Heart left ventricle (tissue), 16 donors: ENCODE measurements around the gene TDRD10. TPM values are rescaled to one million over a fixed set of nuclear protein-coding genes. Genes with fewer than 3 reads are reported as not detected.

Experiments used
- ATAC-seq, 4 donors: fragments of 200-7000 bp; cut with Tn5 transposase; one replicate each; pipeline ENCODE4 v1.9.1; 2020 to 2022; ENCODE audit warnings: moderate library complexity in 4 of 4, mild to moderate bottlenecking in 3 of 4, moderate number of reproducible peaks in 1 of 4
- DNase-seq, 5 donors: peaks; one replicate each; pipeline ENCODE4 v3.0.0-alpha.2; 2020
- H3K27ac ChIP-seq, 12 donors: fragments of 200-600 bp; sonication (generic) in 4 of 12; one replicate each; pipeline versions ENCODE4 v1.5.0 to v1.8.0; 2016 to 2022; ENCODE audit warnings: mild to moderate bottlenecking in 2 of 12
- H3K27me3 ChIP-seq, 9 donors: fragments of 200-600 bp; sonication (generic) in 2 of 9; one replicate each; pipeline versions ENCODE4 v1.5.1 to v1.8.0; 2016 to 2022; ENCODE audit warnings: mild to moderate bottlenecking in 3 of 9
- H3K36me3 ChIP-seq, 9 donors: fragments of 200-600 bp; sonication (generic) in 2 of 9; one replicate each; pipeline versions ENCODE4 v1.5.0 to v1.8.0; 2018 to 2022; ENCODE audit warnings: mild to moderate bottlenecking in 2 of 9
- H3K4me1 ChIP-seq, 12 donors: fragments of 200-600 bp; sonication (generic) in 4 of 12; one replicate each; pipeline versions ENCODE4 v1.5.0 to v1.8.0; 2016 to 2022; ENCODE audit warnings: mild to moderate bottlenecking in 3 of 12
- H3K4me3 ChIP-seq, 12 donors: fragments of 200-600 bp; sonication (generic) in 4 of 12; one replicate each; pipeline versions ENCODE4 v1.5.0 to v1.8.0; 2017 to 2022; ENCODE audit warnings: mild to moderate bottlenecking in 9 of 12, moderate library complexity in 4 of 12
- H3K9me3 ChIP-seq, 12 donors: fragments of 200-600 bp; sonication (generic) in 4 of 12; one replicate each; pipeline versions ENCODE4 v1.5.0 to v1.8.0; 2016 to 2022; ENCODE audit warnings: mild to moderate bottlenecking in 1 of 12
- POLR2A ChIP-seq, 2 donors: fragments of 450-650 bp; IDR thresholded peaks; one replicate each; pipeline ENCODE4 v1.6.1; 2017; ENCODE audit warnings: antibody characterized with exemption in 2 of 2, mild to moderate bottlenecking in 2 of 2, moderate library complexity in 2 of 2
- WGBS, 4 donors: extraction: QIAGEN DNeasy Blood & Tissue Kit in 2 of 4; methylation state at CpG; one replicate each; pipeline versions ENCODE4 v1.1.5 to v1.1.7; 2013 to 2018; 5-methylcytosine and 5-hydroxymethylcytosine counted together
- intact Hi-C, 10 donors: fragments of 100-400 bp; cut with DNase I; formaldehyde crosslinking; loops; one replicate each; pipeline versions ENCODE4 v1.11.1 to v1.14.2; 2022
- polyA plus RNA-seq, 2 donors: library from polyadenylated mRNA; stranded (reverse); fragments of 200-250 nt; gene quantifications; one replicate each; pipeline ENCODE4 v1.2.3, GENCODE V29; 2013
- total RNA-seq, 9 donors: library from RNA; depleted of rRNA in 2 of 9; stranded (reverse); fragments of >200 nt in 2 of 9; fragmentation: NEBNext Ultra II Directional in 3 of 9; extraction: Animal tissue kit (Norgen Biotek cat#: 25700) in 3 of 9; gene quantifications; one replicate each; pipeline versions ENCODE4 v1.1.0 to v1.2.4, GENCODE V29; 2016 to 2023
- TF ChIP-seq, protein P1 (sequence below), 12 donors: fragments of 200-600 bp; sonication (generic) in 4 of 12; IDR thresholded peaks; one replicate each; pipeline versions ENCODE4 v1.5.0 to v1.8.0; 2018 to 2022; ENCODE audit warnings: antibody characterized with exemption in 12 of 12, mild to moderate bottlenecking in 5 of 12
- donor health status: ischemic (EF 13 %, LVEDD 7.1; RV severe dilation, severe dysfunction).
- donor health status: healthy with polysubstance abuse.
- donor health status: DM: no; HTN: yes; CAD: no.
- donor health status: DM: no; HTN: no; CAD: no.
- donor health status: ischemic (EF 25% LVEDD 6.9; RV normal size, moderate dysfunction).
- donor health status: ischemic (EF 25% LVEDD 5.7; RV mildly dilated, moderate dysfunction).
- donor health status: healthy.
- donor health status: DM: yes; HTN: yes; CAD: no.
- donor health status: ischemic (EF 35%, LVEDD 5.7; RV mildly dilated, moderate dysfunction).
- donor health status: nonischemic (EF 11% LVEDD 7.7; RV severe dilation, severe dysfunction).
- donor health status: DM: yes; HTN: yes; CAD: no.
- donor health status: PGD.
- donor health status: ischemic (EF 29% LVEDD 5.4; RV normal size, mild dysfunction).
- donor health status: nonischemic (EF 23%, LVEDD 6.1; RV moderate dilation, normal function).

Gene TDRD10
- total and polyA plus RNA-seq, 11 donors = 0.71 to 3.4 (median 1.9) TPM

- Histone ChIP-seq H3K27me3 (peaks cover 0 to 4% (median 0%) of the 10 kb centered on the region in 9 donors), H3K9me3 (no peaks in the 10 kb centered on the region), H3K36me3 (peaks cover 0 to 17% (median 15%) of the 10 kb centered on the region in 9 donors), H3K27ac (no peak overlapping the region), H3K4me3 (no peak overlapping the region), H3K4me1 (peaks cover 0 to 33% (median 17%) of the 10 kb centered on the region in 12 donors)
- ATAC-seq (no peak), DNase-seq (no peak)
- TF ChIP-seq, protein P1, sequence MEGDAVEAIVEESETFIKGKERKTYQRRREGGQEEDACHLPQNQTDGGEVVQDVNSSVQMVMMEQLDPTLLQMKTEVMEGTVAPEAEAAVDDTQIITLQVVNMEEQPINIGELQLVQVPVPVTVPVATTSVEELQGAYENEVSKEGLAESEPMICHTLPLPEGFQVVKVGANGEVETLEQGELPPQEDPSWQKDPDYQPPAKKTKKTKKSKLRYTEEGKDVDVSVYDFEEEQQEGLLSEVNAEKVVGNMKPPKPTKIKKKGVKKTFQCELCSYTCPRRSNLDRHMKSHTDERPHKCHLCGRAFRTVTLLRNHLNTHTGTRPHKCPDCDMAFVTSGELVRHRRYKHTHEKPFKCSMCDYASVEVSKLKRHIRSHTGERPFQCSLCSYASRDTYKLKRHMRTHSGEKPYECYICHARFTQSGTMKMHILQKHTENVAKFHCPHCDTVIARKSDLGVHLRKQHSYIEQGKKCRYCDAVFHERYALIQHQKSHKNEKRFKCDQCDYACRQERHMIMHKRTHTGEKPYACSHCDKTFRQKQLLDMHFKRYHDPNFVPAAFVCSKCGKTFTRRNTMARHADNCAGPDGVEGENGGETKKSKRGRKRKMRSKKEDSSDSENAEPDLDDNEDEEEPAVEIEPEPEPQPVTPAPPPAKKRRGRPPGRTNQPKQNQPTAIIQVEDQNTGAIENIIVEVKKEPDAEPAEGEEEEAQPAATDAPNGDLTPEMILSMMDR (IDR thresholded peaks at IDR 0.05) = no peak
- no peak for TF ChIP-seq POLR2A (IDR thresholded peaks at IDR 0.05)
- intact Hi-C loops = no loop called here
- 15 to 26% (median 17%) methylated on average over 5 to 7 of the region's 7 CpGs for WGBS, 4 donors
Measured at GRCh38 chr1:154574716-154575115, 72.7 kb downstream of the TDRD10 start.

DNA sequence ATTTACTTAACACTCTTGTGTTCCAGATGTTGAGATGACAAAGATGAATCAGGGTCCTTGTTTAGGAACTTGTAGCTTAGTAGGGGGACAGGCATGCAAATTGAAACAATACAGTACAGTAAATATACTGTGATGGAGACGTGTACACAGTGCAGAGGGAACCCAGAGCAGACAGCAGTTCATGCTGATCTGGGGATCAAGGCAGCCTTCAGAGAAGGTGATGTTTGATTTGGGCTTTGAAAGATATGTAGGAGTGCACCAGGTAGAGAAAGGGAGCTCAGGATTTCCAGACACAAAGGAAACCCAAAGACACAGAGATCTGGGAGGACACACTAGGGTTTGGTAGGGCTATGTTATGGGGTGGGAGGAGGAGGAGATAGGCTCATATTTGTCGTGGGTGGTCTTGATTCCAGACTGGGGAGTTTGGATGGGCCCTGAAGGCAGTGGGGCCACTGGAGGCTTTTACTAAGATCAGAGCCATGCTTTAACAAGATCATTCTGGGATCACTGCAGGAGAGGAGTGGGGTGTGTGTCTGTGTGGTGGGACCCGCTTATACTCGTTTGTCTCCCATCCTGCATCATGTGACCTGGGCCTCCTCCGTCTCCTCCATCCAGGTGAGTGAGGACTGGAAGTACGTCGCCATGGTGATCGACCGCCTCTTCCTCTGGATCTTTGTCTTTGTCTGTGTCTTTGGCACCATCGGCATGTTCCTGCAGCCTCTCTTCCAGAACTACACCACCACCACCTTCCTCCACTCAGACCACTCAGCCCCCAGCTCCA, 73.3 kb downstream of the TDRD10 start:
- Histone ChIP-seq H3K4me1 (peaks cover 0 to 33% (median 17%) of the 10 kb centered on the region in 12 donors), H3K4me3 (no peak overlapping the region), H3K36me3 (peaks cover 0 to 24% (median 19%) of the 10 kb centered on the region in 9 donors), H3K9me3 (no peaks in the 10 kb centered on the region), H3K27ac (no peak overlapping the region), H3K27me3 (no peaks in the 10 kb centered on the region)
- ATAC-seq (no peak), DNase-seq (no peak)
- WGBS, 4 donors = 83 to 86% (median 84%) methylated on average over 10 of the region's 10 CpGs
- intact Hi-C loops = no loop called here
- TF ChIP-seq POLR2A (IDR thresholded peaks at IDR 0.05) = no peak
- TF ChIP-seq, protein P1 (IDR thresholded peaks at IDR 0.05) = no peak

DNA sequence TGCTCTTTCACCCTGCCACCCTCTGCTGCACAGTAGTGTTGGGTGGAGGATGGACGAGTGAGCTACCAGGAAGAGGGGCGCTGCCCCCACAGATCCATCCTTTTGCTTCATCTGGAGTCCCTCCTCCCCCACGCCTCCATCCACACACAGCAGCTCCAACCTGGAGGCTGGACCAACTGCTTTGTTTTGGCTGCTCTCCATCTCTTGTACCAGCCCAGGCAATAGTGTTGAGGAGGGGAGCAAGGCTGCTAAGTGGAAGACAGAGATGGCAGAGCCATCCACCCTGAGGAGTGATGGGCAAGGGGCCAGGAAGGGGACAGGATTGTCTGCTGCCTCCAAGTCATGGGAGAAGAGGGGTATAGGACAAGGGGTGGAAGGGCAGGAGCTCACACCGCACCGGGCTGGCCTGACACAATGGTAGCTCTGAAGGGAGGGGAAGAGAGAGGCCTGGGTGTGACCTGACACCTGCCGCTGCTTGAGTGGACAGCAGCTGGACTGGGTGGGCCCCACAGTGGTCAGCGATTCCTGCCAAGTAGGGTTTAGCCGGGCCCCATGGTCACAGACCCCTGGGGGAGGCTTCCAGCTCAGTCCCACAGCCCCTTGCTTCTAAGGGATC, 74.0 kb downstream of the TDRD10 start:
- no peak for DNase-seq
- no peaks in the 10 kb centered on the region for H3K9me3 ChIP-seq
- no peak overlapping the region for H3K27ac ChIP-seq
- ATAC-seq = peak in 1 of 4 donors; percentile 12
- intact Hi-C loops = no loop called here
- H3K36me3 ChIP-seq = peaks cover 0 to 31% (median 26%) of the 10 kb centered on the region in 9 donors
- H3K4me3 ChIP-seq = no peak overlapping the region
- no peaks in the 10 kb centered on the region for H3K27me3 ChIP-seq
- peaks cover 0 to 33% (median 17%) of the 10 kb centered on the region in 12 donors for H3K4me1 ChIP-seq
- 81 to 83% (median 82%) methylated on average over 8 of the region's 8 CpGs for WGBS, 4 donors
- no peak for TF ChIP-seq POLR2A (IDR thresholded peaks at IDR 0.05)
- TF ChIP-seq, protein P1 (IDR thresholded peaks at IDR 0.05) = no peak

DNA sequence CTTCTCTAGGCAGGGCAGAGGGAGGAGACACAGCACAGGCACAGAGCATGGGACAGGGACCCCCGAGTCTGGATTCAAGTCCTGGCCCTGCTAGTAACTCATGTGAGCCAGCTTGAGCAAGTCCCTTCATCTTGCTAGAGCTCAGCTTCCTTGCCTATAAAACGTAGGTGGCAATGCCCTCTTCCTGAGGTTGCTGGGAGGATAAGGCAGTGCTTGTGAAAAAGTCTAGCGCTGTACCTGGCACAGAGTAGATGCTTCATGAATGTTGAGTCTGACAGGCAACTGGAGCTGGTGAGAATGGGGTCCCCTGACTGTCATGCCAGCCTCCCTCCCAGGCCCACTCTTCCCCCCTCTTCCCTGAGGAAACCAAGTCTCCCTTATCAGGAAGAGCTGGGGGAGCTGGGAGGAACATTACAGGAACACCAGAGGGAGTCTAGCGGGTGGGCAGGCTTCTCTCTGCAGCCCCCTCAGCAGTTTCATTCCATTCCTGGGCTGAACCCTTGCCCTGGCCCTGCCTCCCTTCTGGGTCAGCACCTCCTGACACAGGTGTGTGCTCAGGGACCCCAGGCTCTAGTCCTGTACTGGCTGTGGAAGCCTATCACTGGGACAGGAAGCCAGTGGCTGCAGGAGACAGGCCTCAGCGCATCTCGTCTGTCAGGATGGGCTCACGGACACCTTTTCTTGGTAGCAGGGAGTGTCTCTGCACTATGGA, 75.5 kb downstream of the TDRD10 start:
- TF ChIP-seq, protein P1 (IDR thresholded peaks at IDR 0.05) = no peak
- TF ChIP-seq POLR2A (IDR thresholded peaks at IDR 0.05) = no peak
- H3K27ac ChIP-seq = peak overlapping the region in 9 of 12 donors; percentile 8 to 71 (median 44)
- peaks cover 0 to 45% (median 39%) of the 10 kb centered on the region in 9 donors for H3K36me3 ChIP-seq
- intact Hi-C loops = no loop called here
- DNase-seq (no peak), ATAC-seq (peak in 1 of 4 donors; percentile 10)
- no peaks in the 10 kb centered on the region for H3K27me3 ChIP-seq
- peaks cover 0 to 33% (median 17%) of the 10 kb centered on the region in 12 donors for H3K4me1 ChIP-seq
- no peak overlapping the region for H3K4me3 ChIP-seq
- H3K9me3 ChIP-seq = no peaks in the 10 kb centered on the region
- 58 to 83% (median 67%) methylated on average over 4 to 7 of the region's 7 CpGs for WGBS, 4 donors
